ENCODE measurements around the gene KMT2B.
"Not testable (repeated sequence)": the region's sequence is repeated elsewhere in the genome, so short reads cannot be mapped to it uniquely, and the experiment has no call there.

KMT2B gene, protein sequence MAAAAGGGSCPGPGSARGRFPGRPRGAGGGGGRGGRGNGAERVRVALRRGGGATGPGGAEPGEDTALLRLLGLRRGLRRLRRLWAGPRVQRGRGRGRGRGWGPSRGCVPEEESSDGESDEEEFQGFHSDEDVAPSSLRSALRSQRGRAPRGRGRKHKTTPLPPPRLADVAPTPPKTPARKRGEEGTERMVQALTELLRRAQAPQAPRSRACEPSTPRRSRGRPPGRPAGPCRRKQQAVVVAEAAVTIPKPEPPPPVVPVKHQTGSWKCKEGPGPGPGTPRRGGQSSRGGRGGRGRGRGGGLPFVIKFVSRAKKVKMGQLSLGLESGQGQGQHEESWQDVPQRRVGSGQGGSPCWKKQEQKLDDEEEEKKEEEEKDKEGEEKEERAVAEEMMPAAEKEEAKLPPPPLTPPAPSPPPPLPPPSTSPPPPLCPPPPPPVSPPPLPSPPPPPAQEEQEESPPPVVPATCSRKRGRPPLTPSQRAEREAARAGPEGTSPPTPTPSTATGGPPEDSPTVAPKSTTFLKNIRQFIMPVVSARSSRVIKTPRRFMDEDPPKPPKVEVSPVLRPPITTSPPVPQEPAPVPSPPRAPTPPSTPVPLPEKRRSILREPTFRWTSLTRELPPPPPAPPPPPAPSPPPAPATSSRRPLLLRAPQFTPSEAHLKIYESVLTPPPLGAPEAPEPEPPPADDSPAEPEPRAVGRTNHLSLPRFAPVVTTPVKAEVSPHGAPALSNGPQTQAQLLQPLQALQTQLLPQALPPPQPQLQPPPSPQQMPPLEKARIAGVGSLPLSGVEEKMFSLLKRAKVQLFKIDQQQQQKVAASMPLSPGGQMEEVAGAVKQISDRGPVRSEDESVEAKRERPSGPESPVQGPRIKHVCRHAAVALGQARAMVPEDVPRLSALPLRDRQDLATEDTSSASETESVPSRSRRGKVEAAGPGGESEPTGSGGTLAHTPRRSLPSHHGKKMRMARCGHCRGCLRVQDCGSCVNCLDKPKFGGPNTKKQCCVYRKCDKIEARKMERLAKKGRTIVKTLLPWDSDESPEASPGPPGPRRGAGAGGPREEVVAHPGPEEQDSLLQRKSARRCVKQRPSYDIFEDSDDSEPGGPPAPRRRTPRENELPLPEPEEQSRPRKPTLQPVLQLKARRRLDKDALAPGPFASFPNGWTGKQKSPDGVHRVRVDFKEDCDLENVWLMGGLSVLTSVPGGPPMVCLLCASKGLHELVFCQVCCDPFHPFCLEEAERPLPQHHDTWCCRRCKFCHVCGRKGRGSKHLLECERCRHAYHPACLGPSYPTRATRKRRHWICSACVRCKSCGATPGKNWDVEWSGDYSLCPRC (N-terminal part only)

DNA sequence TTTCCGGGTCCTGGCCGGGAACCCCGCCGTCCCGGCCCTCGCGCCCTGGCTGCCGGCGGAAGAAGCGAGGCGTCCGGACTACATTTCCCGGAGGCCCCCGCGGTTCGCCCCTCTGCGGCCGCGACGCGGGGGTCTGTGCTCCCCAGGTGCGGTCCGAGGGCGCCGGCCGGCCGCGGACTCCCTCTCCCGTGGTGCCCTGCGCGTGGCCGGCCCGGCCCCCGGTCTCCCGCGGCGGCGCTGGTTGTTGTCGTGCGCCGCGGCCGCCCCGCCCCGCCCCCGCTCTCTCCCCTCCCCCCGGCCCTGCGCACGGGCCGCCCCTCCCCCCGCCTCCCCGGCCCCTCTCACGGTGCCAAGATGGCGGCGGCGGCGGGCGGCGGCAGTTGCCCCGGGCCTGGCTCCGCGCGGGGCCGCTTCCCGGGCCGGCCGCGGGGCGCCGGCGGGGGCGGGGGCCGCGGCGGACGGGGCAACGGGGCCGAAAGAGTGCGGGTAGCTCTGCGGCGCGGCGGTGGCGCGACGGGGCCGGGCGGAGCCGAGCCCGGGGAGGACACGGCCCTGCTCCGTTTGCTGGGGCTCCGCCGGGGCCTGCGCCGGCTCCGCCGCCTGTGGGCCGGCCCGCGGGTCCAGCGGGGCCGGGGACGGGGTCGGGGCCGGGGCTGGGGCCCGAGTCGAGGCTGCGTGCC, at the start of gene KMT2B:
Gene KMT2B (plus strand): TSS at position 339 of the 680 bp plus-strand sequence. CDS start 16 bp downstream, at position 355.
- DNase-seq (ENCODE audit: low read depth, low spot score) = no peak

DNA sequence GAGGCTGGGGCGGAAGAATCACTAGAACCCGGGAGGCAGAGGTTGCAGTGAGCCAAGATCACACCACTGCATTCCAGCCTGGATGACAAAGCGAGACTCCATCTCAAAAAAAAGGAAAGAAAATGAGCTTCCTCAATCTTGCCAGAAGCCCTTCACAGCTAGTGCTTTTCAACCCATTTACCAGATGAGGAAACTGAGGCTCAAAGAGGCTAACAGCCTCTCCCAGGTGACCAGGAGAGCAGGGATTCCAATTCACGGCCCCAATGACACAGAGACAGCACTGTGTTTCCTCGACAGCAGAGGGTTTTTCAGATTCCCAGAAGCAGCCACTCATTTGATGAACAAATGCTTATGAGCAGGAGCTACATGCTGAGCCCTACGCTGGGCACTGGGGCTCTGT, 48.2 kb upstream of the KMT2B start:
- DNase-seq (ENCODE audit: low read depth, low spot score) = no peak

DNA sequence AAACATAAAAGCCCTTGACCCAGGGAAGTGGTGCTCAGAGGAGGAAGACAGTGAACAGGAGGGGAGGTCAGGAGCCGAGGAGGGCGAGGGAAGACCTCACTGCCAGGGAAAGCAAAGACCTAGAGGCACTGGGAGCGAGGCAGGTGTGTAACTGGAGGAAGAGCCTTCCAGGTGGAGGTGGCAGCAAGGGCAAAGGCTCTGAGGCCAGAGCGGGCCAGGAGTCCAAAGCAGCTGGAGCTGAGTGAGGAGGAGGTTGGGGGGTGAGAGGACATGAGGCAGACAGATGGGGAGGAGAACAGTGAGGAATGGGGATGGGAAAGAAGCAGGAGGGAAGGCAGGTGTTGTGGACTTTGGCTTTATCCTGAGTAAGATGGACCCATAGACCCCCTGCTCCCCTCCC, 47.8 kb upstream of the KMT2B start:
- DNase-seq (ENCODE audit: low read depth, low spot score) = no peak

DNA sequence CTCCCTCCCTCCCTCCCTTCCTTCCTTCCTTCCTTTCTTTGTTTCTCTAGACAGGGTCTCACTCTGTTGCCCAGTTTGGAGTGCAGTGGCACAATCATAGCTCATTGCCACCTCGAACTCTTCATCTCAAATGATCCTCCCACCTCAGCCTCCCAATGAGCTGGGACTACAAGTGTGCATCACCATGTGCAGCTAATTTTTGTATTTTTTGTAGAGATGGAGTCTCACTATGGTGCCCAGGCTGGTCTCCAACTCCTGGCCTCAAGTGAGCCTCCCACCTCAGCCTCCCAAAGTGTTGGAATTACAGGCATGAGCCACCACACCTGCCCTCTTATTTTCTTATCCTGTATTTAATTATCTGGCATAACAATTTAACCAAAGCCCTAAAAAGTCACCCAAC, 47.1 kb upstream of the KMT2B start:
- DNase-seq (ENCODE audit: low read depth, low spot score) = no peak

DNA sequence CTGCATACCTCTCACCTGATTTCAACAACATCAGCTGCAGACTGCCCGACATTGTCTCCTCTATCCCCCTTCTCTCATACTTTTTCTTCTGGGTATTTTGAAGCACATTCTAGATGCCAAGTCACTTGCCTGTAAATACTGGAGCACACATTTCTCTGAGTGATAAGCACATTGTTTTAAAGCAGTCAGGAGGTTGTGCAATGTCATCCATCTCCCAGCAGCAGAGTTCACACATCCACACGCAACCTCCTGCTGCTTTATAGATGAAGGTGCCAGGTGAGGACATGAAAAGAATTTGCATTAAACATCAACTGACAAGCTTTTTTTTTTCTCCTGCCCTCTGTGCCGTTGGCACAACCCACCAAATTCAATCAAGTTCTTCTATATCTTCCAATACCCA, 46.0 kb upstream of the KMT2B start:
- no peak for DNase-seq (ENCODE audit: low read depth, low spot score)

DNA sequence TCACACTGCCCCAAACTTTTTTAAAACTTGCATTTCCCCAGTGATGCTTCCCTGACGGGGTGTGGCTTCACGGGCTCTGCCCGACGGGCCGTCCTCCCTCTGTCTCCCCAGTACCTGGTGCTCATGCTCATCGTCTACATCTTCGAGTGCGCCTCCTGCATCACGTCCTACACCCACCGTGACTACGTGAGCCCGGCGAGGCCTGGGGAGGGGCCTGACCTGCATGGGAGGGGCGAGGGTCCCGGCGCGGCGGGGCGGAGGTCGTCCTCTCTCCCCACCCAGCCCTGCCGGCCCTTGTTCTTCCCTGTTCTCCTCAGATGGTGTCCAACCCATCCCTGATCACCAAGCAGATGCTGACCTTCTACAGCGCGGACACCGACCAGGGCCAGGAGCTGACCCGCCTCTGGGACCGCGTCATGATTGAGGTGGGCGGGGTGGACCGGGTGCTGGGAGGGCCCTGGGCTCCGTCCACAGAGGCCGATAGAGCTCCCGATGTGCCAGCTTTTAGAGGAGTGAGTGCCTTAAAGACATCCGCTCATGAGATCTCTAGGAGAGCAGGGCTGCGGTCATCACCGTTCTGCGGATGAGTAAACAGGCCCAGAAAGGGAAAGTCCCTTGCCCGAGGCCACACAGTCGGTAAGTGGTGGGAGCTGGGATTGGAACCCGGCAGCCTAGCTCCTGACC, 44.5 kb upstream of the KMT2B start:
- no peak for DNase-seq (ENCODE audit: low read depth, low spot score)

DNA sequence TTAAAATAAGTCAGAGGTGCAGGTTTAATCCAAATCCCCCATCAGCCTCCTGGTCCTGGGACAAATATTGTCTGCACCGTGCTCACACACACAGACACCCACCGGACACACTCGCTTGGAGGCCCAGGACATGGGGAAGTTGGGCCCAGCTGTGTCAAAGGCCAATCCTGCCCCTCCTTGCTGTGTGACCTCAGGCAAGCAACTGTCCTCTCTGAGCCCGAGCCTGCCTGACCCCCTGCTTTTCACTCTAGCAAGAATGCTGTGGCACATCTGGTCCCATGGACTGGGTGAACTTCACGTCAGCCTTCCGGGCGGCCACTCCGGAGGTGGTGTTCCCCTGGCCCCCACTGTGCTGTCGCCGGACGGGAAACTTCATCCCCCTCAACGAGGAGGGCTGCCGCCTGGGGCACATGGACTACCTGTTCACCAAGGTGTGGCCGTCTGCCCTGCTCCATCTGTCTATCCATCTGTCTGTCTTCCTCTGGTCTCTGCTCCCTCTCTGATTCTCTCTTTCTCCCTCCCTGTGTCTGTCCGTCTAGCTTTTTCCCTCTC, 42.1 kb upstream of the KMT2B start:
- DNase-seq (ENCODE audit: low read depth, low spot score) = no peak

DNA sequence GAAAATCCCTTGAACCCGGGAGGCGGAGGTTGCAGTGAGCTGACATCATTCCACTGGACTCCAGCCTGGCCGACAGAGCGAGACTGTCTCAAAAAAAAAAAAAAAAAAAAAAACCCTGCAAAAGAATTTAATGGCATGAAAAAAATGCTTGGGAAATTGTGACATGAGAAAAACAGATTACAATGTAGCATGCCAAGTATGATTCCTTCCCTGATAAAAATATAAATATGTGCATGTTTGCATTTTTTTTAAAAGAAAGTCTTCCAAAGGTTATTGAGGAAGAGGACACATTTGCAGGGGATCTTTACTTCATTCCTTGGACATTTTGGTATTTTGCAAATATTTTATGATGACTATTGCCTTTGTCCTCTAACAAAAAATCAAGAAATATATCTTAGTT, 28.0 kb upstream of the KMT2B start:
- no peak for DNase-seq (ENCODE audit: low read depth, low spot score)

DNA sequence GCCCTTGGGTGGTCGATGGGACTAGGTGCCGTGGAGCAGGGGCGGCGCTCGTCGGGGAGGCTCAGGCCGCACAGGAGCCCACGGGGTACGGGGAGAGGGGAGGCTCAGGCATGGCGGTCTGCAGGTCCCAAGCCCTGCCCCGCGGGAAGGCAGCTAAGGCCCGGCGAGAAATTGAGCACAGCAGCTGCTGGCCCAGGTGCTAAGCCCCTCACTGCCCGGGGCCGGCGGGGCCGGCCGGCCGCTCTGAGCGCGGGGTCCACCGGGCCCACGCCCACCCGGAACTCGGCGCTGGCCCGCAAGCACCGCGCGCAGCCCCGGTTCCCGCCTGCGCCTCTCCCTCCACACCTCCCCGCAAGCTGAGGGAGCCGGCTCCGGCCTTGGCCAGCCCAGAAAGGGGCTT, 26.7 kb upstream of the KMT2B start:
- DNase-seq (ENCODE audit: low read depth, low spot score) = not testable (repeated sequence)

DNA sequence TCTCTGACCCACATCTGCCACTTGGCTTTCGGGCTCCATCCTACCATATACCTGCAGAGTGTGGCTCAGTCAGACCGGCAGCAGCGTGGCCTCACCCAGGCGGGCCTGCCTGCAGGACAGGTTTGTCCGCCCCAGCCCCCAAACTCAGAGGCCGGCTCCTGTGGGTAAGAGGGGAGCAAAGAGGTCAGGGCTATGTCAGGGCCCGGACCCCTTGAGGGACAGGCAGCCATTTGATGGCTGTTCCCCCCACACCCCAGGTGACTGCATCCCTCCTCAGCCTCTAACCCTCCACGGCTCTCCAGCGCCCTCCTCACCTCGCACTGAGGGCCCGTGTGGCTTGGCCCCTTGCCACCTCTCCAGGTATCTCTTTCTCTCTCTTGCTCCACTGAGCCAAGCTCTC, 25.8 kb upstream of the KMT2B start:
- DNase-seq (ENCODE audit: low read depth, low spot score) = no peak

DNA sequence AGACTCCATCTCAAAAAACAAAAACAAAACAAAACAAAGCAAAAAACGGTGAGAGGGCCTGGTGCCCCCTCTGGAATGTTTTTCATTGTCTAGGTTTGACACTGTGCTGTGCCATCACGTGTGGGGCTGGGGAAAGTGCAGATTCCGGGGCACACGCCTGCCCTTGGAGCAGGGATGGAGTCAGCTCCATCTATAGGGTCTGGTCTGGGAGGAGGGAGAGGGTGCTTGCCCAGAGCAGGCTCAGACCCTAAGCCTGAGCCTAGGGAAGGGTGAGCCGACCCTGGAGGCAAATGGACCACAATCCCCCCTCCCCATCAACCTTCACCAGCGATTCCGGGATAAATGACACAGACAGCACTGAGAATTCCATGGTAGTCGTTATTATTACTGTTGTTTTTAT, 24.4 kb upstream of the KMT2B start:
- DNase-seq (ENCODE audit: low read depth, low spot score) = no peak

DNA sequence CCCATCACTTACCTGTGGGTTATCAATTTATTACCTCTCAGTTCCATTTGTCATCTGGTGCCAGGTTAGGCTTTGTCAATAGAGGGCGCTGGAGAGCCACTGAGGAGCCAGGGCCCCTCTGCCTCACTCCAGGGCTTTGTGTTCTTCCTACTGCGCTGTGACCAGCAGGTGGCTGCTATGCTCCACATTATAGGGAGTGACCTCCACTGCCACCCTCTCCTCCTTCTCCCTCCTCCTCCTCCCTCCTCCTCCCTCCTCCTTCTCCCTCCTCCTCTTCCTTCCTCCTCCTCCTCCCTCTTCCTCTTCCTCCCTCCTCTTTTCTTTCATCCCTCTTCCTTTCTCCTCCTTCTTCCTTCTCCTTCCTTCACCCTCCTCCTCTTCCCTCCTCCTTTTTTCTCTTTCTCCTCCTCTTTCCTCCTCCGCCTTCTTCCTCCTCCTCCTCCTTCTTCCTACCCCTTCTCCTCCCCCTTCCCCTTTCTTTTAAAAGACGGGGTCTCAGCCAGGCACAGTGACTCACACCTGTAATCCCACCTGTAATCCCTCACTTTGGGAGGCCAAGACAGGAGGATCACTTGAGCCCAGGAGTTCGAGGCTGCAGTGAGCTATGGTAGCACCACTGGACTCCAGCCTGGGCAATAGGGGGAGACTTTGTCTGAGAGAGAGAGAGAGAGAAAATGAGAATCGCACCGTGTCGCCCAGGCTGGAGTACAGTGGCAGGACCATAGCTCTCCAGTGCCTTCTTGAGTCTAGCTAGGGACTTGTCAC, 23.8 kb upstream of the KMT2B start:
- peak; percentile 41 for DNase-seq (ENCODE audit: low read depth, low spot score)

DNA sequence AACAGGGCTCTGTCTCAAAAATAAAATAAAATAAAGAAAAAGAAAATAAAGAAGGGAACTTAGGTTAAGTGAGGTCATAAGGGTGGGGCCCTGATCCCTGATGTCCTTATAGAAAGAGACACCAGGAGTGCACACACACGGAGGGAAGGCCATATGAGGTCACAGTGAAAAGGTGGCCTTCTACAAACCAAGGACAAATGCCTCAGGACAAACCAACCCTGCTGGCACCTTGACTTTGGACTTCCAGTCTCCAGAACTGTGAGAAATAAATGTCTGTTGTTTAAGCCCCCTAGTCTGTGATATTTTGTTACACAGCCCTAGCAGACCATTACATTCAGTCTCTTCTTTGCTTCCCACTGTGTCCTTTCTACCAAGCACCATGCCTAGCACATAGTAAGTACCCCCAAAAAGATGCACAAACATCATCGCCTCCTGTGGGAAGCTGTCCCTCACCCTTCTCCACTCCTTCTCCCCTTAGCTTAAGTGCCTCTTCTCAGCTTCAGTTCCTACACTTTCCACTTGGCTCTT, 21.8 kb upstream of the KMT2B start:
- no peak for DNase-seq (ENCODE audit: low read depth, low spot score)

DNA sequence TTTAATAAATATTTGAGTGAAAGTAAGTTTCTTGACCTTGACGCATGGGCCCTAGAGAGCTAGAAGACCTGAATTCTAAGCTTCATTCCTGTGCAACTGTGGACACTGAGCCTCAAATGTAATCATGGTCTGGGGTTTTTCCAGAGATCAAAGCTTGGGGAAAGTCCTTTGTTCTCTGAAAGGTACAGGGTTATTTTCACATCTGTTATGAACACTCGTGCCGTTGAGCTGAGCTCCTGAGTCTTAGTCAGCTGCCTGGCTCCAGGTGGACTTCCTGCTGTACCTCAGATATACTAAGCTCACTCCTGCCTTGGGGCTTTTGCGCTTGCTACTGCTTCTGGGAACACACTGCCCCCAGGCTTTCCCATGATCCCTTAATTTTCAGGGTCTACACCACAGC, 21.0 kb upstream of the KMT2B start:
- no peak for DNase-seq (ENCODE audit: low read depth, low spot score)

DNA sequence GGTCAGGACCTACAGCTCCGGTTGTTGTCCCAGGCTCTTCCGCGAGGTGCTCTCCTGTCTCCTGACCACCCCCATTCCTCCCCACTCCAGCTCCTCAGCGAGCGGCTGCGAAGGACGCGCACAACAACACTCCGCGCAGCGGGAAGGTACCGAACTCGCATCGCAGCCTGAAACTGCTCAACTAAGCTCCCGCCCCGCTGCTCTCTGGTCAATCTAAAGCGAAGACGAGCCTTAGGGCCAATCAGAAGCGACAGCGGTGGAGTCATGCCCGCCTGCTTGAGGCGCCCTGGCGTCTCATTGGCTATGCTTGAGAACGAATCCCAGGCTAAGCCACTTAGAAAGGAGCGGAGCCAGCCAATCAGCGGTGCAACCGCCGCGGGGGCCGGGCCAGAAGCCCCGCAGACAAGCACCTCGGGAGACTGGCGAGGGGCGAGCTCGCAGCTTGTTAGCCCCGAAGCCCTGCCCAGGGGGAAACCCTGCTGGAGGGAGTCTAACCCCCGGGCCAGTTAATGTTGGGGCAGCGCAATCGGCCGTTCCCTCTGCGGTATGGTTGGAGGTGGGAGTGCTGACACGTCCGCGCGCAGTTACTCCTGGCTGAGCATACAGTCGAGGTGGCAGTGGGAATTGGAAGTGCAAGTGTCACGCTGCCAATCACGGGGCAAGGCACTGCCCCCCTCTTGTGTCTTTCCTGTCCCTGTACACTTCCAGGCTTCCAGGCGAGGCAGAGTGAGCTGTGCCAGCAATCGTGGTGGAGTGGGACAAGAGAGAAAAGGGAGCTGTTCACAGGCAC, 15.4 kb upstream of the KMT2B start:
- peak; percentile 90 for DNase-seq (ENCODE audit: low read depth, low spot score)

DNA sequence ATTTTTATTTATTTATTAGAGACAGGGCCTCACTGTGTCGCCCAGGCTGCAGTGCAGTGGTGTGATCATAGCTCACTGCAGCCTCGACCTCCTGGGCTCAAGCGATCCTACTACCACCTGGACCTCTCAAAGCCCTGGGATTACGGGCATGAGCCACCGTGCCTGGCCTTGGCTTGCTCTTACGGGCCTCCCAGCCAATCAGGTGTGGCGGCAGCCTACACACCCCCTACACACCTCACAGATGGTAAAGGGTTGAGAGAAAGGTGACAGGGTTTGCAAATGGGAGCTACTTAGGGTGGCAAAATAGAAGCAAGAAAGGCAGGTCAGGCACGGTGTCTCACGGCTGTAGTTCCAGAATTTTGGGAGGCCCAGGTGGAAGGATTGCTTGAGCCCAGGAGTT, 14.5 kb upstream of the KMT2B start:
- DNase-seq (ENCODE audit: low read depth, low spot score) = no peak

DNA sequence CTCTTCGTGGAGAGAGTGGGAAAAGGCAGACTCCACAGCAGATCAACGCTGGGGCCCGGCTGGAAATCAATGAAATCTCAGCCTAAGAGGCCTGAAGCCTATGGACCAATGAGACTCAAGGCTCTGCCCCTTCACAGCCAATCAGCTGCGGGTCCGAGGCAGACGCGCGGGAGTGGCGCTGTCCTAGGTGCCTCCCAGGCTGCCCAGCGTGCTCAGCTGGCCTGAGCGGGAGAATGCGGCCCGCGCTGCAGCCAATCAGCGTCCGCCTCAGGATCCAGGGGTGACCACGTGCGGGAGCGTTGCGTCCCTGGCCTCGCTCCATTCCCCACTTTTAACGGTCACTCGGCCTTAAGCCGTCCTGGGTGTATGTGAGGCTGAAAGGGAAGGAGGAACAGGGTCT, 13.6 kb upstream of the KMT2B start, which contains the start of gene ZBTB32:
Gene ZBTB32 (plus strand): TSS at position 341 of the 400 bp plus-strand sequence. CDS start 10,069 bp downstream, outside the sequence.
- no peak for DNase-seq (ENCODE audit: low read depth, low spot score)

DNA sequence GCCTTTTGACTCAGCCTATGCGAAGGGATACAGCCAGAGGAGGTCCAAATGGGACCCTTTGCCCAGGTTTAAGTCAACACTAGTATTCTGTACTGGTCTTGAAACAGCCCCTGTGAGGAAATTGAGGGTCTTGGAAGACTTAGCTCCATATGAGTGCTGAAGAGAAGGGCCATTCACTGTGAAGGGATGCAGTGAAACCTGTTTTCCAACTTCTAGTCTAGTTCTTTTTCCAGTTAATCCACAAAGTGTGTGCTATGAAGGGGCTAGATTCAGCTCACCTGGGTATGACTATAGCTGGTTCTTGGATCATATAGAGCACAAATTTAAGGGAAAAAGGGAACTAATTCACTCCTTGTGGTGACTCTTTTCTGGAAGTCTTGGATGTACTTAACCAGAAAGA, 9.4 kb upstream of the KMT2B start:
- DNase-seq (ENCODE audit: low read depth, low spot score) = no peak

Data from brain pericyte (primary cell).